NCI-H526 (cell line): ENCODE measurements around the gene HAGH.
"Not testable (repeated sequence)": the region's sequence is repeated elsewhere in the genome, so short reads cannot be mapped to it uniquely, and the experiment has no call there.

Experiments used
- DNase-seq, 2 experiments: peaks; one replicate each; lab custom pipeline; 2025; lab: John Stamatoyannopoulos, UW

HAGH gene

DNA sequence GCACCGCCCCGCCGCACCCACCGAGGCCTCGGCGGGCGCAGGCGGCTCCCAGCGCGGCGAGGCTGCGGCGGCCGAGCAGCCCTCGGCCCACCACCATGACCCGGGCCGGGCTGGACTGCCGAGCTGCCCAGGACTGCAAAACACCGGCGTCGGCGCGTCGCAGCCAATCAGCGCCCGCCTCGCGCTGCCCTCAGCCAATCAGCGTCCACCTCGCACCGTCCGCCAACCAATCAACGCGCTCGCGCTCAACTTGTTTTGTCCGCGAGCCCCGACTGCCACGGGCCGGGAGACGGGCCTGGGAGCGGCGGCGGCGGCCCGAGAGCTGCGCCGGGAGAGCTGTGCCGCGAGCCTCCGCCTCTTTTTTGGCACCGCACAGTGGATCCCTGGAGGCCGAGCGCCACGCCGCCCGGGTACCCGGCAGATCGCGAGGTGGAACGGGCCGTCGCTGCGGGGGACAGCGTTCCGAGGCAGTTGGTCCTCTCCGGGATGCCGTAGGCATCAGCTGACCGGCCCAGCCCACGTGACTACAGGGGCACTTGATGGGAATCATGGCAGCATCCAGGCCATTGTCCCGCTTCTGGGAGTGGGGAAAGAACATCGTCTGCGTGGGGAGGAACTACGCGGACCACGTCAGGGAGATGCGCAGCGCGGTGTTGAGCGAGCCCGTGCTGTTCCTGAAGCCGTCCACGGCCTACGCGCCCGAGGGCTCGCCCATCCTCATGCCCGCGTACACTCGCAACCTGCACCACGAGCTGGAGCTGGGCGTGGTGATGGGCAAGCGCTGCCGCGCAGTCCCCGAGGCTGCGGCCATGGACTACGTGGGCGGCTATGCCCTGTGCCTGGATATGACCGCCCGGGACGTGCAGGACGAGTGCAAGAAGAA lies at the start of gene HAGH, which contains the start of gene FAHD1:
Gene HAGH (minus strand): TSS at position 135 of the 883 bp plus-strand sequence. CDS start 38 bp downstream, at position 97.
Gene FAHD1 (plus strand): TSS at position 516 of the 883 bp plus-strand sequence. CDS start 33 bp downstream, at position 549.
- DNase-seq: peak; percentile 55 to 90

DNA sequence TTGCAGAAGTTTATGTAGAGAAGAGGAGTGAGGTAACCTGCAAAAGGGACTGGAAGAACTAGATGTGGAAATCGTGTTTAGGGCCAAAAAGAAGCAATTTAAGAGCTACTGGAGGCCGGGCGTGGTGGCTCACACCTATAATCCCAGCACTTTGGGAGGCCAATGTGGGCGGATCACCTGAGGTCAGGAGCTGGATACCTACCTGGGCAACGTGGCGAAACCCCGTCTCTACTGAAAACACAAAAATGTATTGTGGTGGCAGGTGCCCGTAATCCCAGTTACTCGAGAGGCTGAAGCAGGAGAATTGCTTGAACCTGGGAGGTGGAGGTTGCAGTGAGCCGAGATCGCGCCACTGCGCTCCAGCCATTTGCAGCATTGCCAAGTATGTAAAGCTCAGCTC lies 49.4 kb upstream of the HAGH start:
- not testable (repeated sequence) for DNase-seq

DNA sequence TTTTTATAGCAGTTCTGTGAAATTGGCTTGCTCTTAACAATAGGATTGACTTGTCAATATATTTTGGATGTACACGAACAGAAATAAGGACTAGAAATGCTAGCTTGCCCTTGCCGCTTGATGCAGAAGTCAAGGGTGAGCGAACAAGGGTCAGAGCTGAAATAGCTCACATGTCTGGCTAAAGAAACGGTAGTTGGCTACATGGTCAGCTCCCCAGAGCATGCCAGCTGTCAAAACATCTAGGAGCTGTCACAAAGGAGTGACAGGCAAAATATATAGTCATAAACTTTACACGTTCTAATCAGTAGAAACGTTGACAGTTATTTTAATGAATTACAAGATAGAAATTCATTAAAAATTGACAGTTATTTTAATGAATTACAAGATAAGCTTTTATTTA lies 48.2 kb upstream of the HAGH start:
- DNase-seq: no peak

DNA sequence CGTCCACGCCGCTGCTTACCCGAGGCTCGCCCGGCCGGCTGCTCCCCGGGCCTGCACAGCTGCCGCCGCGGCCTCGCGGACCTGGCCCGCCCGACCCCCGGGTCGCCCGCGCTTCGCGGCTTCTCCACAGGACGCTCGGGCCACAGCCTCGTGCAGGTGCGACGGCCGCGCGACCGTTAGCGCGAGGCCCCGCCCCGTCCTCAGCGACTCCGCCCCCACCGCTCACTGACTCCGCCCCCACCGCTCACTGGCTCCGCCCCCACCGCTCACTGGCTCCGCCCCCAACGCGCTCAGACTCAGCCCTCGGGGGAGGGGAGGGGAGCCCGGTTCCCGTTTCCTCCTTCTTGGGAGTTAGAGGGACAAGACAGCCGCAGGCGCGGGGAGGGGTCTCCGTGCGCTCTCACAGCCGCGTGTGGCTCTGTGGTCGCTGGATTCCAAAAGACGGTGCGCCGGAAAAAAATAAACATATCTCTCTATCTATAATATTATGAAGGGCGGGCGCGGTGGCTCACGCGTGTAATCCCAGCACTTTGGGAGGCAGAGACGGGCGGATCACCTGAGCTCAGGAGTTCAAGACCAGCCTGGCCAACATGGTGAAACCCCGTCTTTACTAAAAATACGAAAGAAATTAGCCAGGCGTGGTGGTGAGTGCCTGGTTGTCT lies 45.5 kb upstream of the HAGH start, which contains the start of gene MEIOB:
Gene MEIOB (minus strand): TSS at position 191 of the 662 bp plus-strand sequence. CDS start 3,989 bp downstream, outside the sequence.
- peak in 1 of 2 experiments; percentile 22 for DNase-seq

DNA sequence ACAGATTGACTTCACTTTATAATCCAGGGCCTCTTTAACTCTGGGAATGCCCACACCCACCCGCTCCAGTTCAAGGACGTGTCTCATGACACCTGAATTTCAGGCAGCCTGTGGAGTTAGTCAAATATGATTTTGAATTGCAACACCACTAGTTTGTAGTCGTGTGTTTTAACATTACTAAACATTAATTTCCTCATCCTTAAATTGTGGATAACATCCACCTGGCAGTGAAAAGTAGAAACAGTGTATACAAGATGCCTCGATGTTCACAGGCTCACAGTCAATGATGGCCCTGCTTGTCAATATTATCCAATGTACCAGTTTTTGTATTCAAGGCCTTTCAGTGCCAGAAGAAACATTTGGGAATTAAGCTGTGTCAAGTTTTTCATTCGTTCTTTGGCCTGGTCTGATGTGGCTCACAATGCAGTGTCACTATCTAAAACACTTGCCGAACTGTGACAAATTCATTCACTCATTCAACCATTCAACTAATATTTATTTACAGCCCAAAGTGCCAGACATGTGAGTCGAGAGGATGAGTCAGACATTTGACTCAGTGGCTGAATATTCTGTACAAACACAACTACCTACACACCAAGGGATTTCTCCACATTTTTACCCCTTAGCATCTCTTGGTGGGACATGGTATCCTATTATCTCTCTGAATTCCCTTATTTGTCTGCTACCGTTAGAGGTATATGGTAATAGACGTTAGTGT lies 43.9 kb upstream of the HAGH start:
- no peak for DNase-seq

DNA sequence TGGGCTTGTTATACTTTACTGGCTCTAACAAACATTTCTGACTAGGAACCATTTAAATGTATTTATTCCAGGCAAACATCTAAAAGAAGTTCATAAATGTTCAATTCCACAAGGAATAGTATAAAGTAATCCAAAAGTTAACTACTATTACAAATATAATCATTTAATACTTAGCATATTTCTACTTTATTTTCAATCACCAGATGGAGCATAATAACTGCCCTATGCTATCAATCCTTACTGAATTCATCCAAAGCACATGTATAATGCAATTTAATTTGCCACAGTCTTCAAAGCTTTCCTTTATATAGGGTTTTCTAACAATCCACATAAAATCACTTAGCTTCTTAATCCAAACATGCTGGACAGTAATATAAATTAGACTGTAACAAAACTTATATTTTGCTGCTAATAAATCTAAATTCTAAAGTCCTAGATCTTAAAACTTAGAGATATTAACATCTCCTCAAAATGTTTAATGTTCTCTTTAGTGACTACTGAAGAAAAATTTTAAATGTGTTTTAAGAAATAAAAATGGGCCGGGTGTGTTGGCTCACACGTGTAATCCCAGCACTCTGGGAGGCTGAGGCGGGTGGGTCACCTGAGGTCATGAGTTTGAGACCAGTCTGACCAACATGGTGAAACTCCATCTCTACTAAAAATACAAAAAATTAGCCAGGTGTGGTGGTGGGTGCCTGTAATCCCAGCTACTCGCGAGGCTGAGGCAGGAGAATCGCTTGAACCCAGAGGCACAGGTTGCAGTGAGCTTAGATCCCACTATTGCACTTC lies 39.5 kb upstream of the HAGH start:
- no peak for DNase-seq

DNA sequence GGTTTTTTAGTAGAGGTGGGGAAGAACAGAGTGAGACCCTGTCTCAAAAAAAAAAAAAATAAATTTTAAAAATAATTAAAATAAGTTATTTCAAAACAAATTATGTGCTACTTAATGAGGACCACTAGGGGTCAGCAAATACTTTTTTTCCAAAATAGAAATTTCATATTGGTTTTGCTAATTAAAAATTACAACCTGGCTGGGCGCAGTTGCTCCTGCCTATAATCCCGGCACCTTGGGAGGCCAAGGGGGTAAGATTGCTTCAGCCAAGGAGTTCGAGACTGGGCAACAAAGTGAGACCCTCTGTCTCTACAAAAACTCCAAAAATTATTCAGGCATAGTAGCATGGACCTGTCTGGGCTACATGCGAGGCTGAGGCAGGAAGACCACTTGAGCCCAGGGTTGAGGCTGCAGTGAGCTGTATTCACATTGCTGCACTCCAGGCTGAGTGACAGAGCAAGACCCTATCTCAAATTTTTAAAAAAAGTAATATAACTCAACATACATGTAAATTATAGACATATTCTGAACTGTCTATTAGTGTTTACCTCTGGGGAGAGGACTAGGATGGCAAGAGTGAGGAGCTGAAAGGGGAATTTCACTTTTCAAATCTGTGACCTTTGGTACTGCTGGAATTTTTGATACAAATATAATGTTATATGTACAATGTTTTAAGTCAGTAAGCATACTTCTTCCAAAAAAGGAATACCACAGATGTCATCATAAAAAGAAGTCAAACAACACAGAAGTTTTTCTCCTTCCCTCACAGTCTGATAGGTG lies 37.2 kb upstream of the HAGH start:
- DNase-seq: peak in 1 of 2 experiments; percentile 50

DNA sequence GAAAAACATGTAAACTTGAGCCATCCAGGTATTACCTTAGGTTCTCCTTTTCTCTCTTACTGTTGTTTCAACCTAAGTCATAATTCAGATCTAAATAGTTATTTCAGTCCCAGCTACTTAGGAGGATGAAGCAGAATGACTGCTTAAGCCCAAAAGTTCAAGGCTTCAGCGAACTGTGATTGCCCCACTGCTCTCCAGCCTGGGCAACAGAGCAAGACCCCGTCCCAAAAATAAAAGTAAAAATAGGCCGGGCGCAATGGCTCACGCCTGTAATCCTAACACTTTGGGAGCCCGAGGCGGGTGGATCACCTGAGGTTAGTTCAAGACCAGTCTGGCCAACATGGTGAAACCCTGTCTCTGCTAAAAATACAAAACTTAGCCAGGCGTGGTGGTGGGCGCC lies 35.8 kb upstream of the HAGH start:
- DNase-seq: no peak

DNA sequence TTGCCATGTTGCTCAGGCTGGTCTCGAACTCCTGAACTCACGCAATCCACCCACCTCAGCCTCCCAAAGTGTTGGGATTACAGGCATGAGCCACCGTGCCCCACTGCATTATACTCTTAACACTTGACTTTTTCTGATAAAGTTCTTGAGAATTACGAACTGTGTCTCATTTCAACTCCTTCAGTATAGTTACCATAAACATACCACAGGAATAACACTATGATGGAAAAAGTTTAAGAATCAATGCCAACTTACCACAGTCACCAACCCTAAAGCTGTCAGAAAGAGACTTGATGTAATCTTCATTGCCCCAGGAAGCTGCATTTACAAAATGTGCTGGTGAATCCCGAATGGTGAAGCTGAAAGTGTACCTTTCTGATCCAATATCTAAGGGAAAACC lies 35.1 kb upstream of the HAGH start:
- no peak for DNase-seq

DNA sequence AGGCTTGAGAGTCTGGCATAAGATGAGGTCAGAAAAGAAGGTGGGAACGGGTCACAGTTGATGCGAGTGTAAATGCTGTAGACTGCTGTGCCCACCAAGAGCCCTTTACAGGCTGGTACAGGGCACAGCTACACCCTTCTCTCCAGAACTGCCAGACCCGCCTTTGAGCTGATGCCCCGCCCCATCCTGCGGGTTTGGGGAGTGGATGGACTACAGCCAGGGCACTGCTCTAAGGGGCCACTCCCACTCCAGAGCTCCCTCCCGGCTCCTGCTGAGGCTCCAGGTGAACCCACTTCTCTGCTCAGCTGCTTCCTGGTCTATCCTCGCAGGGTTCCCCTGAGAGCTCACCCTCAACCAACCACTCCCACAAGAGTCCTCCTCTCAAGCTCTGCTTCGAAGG lies 33.0 kb upstream of the HAGH start:
- no peak for DNase-seq

DNA sequence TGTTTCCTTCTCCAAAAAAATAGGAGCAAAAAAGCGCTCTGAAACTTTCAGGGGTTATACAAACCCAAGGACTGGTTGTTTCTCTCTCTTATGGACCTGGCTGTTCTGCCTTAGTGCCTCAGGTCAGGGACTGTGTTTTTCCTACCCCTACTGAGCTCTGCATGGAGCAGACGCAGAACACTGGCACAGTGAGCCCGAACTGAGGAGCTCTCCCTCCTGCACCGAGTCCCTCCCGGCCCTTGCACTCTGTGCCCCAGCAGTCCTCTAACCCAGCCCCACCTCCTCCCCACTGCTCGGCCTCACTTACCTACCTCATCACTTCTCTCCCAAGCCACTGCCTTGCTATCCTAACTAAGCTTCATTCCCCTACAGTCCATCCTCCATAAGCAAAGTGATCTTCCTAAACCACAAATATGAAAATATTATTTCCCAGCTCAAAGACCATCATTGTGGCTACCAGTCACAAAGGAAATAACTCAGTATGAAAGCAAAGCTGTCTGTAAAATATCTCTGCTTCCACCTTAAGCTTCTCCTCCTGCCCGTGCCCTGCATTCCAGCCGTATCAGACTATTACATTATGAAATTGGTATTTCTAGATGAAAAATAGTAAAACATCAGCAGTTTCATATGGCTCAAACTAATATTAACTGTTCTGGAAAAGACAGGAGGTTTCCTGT lies 31.7 kb upstream of the HAGH start:
- no peak for DNase-seq

DNA sequence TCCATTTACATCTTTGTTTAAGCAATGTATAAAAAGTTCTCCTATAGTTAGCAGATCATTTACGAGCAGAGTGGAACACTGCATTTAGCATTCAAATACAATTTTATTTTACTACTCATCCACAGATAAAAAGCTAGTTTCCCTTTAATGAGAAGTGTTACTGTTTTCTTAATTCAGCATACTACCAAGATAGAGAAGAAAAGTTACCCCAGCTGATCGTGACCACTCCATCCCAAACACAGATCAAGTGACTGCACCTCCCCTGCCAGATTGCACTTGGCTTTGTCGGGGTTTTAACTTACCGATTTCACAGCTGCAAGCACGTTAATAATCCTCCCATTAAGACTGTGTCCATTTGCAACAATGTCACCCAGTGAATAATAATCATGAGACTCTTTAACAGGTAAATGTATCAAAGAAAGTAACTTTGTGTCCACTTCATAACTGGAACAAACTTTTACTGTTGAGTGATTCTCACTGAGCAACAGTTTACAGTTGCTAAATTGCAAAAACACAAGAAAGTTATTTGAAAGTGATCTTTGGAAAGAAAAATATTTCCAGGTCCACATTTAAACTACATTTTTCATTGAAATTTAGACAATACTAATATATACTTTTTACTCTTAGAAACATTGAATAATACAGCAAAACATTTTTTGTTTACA lies 30.9 kb upstream of the HAGH start:
- no peak for DNase-seq

DNA sequence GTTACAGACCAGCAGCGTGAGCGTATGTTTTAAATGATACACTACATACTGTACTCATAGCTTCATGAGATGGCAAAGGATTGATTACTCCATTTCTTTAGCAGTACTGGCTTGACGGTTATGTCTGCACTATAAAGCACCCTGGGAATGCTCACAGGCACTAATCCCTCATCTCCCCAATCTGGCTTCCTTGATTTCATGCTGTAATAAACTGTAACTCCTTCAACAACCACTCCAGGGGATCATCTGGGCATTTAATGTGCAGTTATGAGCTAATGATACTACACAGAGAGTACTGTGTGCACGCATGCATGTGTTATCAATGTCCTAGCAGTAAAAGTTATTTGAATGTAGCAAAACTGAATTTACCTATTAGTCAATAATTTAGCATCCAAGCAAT lies 25.2 kb upstream of the HAGH start:
- DNase-seq: no peak

DNA sequence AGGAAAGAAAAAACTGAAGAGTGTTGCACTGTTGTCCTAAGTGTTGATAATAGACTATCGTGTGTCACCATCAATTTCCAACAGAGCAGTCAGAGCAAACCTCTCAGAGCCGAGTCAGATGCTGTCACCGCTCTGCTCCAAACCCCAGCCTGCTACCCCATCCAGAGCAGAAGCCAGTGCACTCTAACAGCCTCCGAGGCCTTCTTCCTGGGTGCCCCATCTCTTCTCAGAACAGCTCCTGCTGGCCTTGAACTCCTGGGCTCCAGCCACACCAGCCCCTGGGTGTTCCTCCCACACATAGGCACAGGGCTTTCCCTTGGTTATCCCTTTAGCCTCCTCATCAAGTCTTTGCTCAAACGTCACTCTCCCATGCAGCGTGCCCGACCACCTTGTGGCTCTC lies 24.4 kb upstream of the HAGH start:
- DNase-seq: no peak

DNA sequence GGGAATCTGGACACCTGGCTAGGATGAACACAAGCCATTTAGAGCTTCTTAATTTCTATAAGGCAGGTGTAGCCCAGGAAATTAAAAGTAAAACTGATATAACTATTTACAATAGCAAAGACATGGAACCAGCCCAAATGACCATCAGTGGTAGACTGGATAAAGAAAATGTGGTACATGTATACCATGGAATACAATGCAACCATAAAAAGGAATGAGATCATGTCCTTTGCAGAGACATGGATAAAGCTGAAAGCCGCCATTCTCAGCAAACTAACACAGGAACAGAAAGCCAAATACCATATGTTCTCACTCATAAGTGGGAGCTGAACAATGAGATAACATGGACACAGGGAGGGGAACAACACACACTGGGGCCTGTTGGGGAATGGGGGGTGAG lies 19.8 kb upstream of the HAGH start:
- DNase-seq: no peak

DNA sequence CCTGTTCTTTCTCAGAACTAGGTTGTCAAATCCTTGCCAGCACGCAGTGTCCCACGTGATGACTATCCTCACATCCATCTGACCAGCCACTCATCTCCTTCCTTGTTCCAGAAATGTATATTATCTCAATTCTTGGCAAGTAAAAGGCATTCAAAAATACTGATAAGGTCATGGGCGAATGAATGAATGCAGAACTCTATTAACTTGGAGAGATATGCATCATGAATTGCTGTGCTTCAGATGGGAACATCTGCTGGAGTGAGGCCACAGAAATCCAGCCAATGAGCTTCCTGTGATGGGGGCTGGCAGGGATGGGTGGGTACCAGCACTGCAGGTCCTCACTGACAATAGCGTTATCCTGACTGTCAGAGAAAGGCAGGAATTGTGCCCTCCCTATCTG lies 19.4 kb upstream of the HAGH start:
- DNase-seq: no peak

DNA sequence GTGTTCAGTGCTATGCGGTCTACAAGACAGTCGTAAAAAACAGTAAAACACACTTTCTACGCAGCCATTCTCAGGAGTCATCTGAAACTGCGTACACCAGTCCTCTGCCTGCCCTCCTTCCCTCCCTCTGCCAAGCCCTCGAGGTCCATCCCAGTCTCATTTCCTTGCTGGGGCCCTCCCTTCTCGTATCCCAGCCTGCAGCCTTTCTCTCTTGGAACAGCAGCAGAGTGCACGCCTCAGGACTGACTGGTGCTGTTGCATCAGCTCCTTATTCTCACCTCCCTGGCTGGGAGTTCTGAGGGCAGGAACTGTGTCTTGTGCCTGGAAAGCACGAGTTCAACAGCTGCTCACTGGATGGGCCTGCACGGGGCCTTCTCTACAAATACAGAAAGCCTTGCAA lies 12.9 kb upstream of the HAGH start:
- DNase-seq: no peak

DNA sequence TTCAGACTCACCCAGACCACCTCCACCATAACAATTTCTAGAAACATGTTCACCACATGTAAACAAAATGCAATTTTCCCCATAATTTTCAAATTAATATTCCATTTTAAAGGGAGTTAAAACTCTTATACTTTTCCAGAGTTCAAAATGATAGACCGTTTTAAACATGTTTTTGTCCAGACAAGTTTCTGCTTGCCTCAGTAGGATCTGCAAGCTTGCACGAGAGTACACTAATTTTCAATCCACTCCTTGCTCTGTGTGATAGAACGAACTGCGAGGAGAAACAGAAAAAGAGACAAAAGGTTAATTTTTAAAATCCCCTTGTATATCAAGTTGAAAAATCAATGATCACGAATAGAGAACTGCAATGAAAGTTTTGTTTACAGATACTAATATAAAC lies 7.5 kb upstream of the HAGH start:
- no peak for DNase-seq

DNA sequence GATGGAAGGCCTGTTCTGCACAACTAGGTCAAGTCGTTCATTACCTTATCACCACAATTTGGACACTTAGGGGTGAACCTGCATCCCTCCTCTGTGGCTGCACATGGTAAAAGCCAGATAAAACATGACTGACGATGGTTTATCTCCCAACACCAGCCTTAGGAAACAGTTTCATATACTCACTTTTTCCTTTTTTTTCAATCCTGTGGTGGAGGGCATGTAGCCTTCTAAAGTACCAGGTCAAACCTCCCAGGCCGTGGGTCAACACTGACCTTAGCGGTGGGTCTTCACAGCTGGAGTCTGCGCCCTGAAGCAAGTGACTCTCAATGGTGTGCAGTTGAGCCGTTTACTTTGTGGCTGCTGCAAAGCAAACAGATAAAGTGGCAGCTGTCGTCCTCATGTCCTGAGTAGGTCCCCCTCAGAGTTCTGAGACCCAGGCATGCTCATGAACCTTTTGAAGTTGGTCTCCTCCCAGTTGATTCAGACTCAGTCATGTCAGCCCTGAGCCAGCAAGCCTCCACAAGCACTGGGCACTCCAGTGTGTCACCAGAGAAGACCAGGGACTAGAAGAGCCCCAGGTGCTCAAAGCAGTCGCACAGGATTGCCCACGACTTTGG lies 6.3 kb upstream of the HAGH start:
- no peak for DNase-seq
